ENCODE measurements around the gene STAG1.

DNA sequence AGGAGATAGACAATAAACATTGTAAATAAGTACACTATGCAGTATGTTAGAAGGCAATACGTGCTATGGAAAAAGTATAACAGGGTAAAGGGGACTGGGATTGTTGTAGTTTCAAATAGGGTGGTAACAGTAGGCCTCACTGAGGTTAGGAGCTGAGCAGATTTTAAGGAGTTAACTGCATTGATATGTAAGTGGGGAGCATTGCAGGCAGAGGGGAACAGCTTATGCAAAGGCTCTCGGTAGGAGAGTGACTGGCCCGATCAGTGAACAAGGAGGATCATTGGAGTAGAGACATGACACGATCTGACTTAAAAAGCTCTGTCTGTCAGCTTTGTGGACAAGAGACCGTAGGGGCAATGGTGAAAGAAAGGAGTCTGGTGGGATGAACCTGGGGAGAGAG, 455.2 kb downstream of the STAG1 start:
- TF ChIP-seq, protein P1, sequence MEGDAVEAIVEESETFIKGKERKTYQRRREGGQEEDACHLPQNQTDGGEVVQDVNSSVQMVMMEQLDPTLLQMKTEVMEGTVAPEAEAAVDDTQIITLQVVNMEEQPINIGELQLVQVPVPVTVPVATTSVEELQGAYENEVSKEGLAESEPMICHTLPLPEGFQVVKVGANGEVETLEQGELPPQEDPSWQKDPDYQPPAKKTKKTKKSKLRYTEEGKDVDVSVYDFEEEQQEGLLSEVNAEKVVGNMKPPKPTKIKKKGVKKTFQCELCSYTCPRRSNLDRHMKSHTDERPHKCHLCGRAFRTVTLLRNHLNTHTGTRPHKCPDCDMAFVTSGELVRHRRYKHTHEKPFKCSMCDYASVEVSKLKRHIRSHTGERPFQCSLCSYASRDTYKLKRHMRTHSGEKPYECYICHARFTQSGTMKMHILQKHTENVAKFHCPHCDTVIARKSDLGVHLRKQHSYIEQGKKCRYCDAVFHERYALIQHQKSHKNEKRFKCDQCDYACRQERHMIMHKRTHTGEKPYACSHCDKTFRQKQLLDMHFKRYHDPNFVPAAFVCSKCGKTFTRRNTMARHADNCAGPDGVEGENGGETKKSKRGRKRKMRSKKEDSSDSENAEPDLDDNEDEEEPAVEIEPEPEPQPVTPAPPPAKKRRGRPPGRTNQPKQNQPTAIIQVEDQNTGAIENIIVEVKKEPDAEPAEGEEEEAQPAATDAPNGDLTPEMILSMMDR (conservative IDR thresholded peaks at IDR 0.05; ENCODE audit: low read length) = no peak
- TF ChIP-seq EZH2phosphoT487 (IDR thresholded peaks at IDR 0.05; ENCODE audit: borderline replicate concordance) = no peak

All from Loucy (cell line).